Cerebellar cortex (tissue), 1 donor: Measurements from ENCODE around the gene OR4C5.
"Not testable (repeated sequence)": the region's sequence is repeated elsewhere in the genome, so short reads cannot be mapped to it uniquely, and the experiment has no call there.

ENCODE experiments used
- DNase-seq: peaks from one replicate; pipeline ENCODE4 v3.0.0-alpha.2; 2015; ENCODE audit warnings: low spot score

OR4C5 gene

GRCh38 chr11:48366365-48366764 is at the start of gene OR4C5:
Gene OR4C5 (minus strand): TSS chr11:48366465. CDS start chr11:48366465, 0 bp downstream.
- DNase-seq, result no peak

- no peak for DNase-seq
These were observed 18.4 kb upstream of the OR4C5 start for GRCh38 chr11:48384670-48385069.

GRCh38 chr11:48384151-48384550 is 17.9 kb upstream of the OR4C5 start:
- DNase-seq, result not testable (repeated sequence)

GRCh38 chr11:48361289-48361688 is 5.0 kb downstream of the OR4C5 start:
- not testable (repeated sequence) for DNase-seq

- no peak for DNase-seq
These were observed 11.6 kb downstream of the OR4C5 start for GRCh38 chr11:48354677-48355076.

- DNase-seq, result no peak
These were observed 12.3 kb downstream of the OR4C5 start for GRCh38 chr11:48354013-48354412.

- DNase-seq, result not testable (repeated sequence)
These were observed 20.0 kb downstream of the OR4C5 start for GRCh38 chr11:48346286-48346685.

- DNase-seq, result not testable (repeated sequence)
These were observed 23.8 kb downstream of the OR4C5 start for GRCh38 chr11:48342505-48342904.

- DNase-seq, result no peak
These were observed 24.8 kb downstream of the OR4C5 start for GRCh38 chr11:48341466-48341865.

GRCh38 chr11:48324620-48325019 is 41.6 kb downstream of the OR4C5 start, which contains the start of gene OR4C3:
Gene OR4C3 (plus strand): TSS chr11:48324920. CDS start chr11:48325022, 102 bp downstream.
- not testable (repeated sequence) for DNase-seq

- not testable (repeated sequence) for DNase-seq
These were observed 46.5 kb downstream of the OR4C5 start for GRCh38 chr11:48319813-48320212.
